HAP-1 (cell line): Measurements from ENCODE around the gene IARS1.

ENCODE experiments used
- DNase-seq, 2 experiments: peaks; one replicate each; pipeline ENCODE4 v3.0.0-alpha.2; 2016 to 2020; ENCODE audit warnings: low spot score in 2 of 2
- H3K27me3 ChIP-seq: fragments of 250-450 bp; sonication (Bioruptor Pico); 2 replicates; pipeline ENCODE4 v1.5.1; 2020; ENCODE audit warnings: low read depth, mild to moderate bottlenecking, moderate library complexity
- H3K36me3 ChIP-seq: fragments of 250-450 bp; sonication (Bioruptor Pico); replicated peaks from 2 replicates; pipeline ENCODE4 v1.5.1; 2020; ENCODE audit warnings: mild to moderate bottlenecking
- H3K4me1 ChIP-seq: fragments of 250-450 bp; sonication (Bioruptor Pico); 2 replicates; pipeline ENCODE4 v1.5.1; 2020; ENCODE audit warnings: mild to moderate bottlenecking
- H3K4me3 ChIP-seq: fragments of 250-450 bp; sonication (Bioruptor Pico); 2 replicates; pipeline ENCODE4 v1.5.1; 2020; ENCODE audit warnings: mild to moderate bottlenecking, moderate library complexity
- H3K9me3 ChIP-seq: fragments of 250-450 bp; sonication (Bioruptor Pico); 2 replicates; pipeline ENCODE4 v1.5.1; 2020; ENCODE audit warnings: mild to moderate bottlenecking, moderate library complexity
- in situ Hi-C: fragments of 300-500 bp; cut with MboI; formaldehyde crosslinking; loops from 3 replicates; pipeline ENCODE4 v1.14.3; 2020; ENCODE audit warnings: low sequenced_read_pairs, inconsistent platforms, mixed read lengths

The IARS1 gene

DNA sequence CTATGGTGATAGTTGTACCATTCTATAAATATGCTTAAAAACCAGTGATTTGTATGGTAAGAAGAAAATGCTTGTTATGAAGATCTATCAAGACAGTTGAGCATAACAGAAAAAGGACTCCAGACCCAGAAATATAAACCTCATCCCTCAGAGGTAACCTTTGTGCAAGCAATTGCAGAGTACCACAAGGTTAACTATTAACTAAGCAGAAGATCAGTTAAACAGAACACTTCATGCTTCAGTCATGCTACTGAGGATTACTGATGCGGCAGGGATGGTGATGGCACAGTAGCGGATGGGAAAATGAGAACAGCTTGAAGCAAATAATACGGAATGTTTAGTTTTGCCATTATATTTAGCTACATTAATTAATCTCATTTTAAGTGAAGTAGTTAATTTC is 45.5 kb downstream of the IARS1 start:
- no peak overlapping the region for H3K4me3 ChIP-seq
- in situ Hi-C loops, result no loop called here
- no peaks in the 10 kb centered on the region for H3K4me1 ChIP-seq
- no peaks in the 10 kb centered on the region; the same call in 1 of the 2 replicates for H3K9me3 ChIP-seq
- DNase-seq, result no peak
- H3K36me3 ChIP-seq, result peaks cover 96% of the 10 kb centered on the region
- H3K27me3 ChIP-seq, result no peaks in the 10 kb centered on the region

GRCh38 chr9:92247296-92247695 is 46.2 kb downstream of the IARS1 start:
- no peak overlapping the region for H3K4me3 ChIP-seq
- H3K27me3 ChIP-seq, result no peaks in the 10 kb centered on the region
- no peaks in the 10 kb centered on the region for H3K4me1 ChIP-seq
- H3K36me3 ChIP-seq, result peaks cover 97% of the 10 kb centered on the region
- in situ Hi-C loops, result no loop called here
- DNase-seq, result no peak
- H3K9me3 ChIP-seq, result no peaks in the 10 kb centered on the region; the same call in 1 of the 2 replicates

DNA sequence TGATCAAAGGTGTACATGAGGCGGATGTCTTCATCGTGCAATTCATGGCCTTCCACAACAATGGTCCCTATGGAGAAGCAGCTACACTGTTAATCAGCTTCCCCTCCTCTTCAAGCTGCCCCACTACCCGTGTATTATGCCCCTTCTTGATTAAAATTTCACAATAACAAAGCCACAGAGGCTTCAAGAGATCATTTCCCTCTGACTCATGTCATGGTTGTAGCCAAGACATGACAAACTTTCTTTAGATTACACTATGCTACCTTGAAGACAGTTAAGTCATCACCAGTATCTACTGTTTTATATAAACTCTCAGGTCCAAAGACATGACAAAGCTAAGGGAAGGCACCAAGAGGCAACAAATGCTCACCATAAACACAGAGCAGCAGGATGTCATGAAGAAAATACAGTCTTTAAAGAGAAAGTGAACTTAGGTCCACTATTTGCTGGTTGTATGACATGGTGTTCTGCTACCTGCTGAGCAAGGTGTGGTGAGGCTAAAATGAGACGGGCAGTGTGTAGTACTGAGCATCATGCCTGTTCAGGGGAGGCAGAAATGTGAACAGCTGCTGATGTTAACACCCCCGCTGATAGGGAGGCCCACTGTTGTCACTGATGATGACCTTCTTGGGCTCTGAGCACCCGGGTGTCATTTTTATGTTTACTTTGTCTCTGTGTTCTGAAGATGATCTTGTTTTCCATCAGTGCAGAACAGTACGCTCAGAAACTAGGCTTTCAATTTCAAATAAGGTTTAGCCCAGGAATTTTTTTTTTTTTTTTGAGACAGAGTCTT is 48.3 kb downstream of the IARS1 start:
- no peaks in the 10 kb centered on the region; the same call in 1 of the 2 replicates for H3K9me3 ChIP-seq
- peaks cover 97% of the 10 kb centered on the region for H3K36me3 ChIP-seq
- no peaks in the 10 kb centered on the region for H3K27me3 ChIP-seq
- no peak overlapping the region for H3K4me3 ChIP-seq
- H3K4me1 ChIP-seq, result no peaks in the 10 kb centered on the region
- DNase-seq, result no peak
- in situ Hi-C loops, result no loop called here
